ENCODE data around the gene ARHGEF33. TPM values are rescaled to one million over a fixed set of nuclear protein-coding genes. Genes with fewer than 3 reads are reported as not detected.

ARHGEF33 gene
- total RNA-seq, 1 experiment from 2014 or later: 0.04 TPM

DNA sequence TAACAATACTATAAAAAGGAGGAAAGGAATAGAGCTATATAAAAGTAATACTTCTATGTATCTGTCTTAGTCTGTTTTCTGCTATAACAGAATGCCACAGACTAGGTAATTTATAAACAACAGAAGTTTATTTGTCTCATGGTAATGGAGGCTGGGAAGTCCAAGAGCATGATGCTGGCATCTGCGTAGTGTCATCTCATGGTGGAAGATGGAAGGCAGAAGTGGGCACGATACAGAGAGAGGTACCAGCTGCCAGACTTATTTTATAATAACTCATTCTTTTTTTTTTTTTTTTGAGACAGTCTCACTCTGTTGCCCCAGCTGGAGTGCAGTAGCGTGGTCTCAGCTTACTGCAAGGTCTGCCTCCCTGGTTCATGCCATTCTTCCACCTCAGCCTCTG, 18.2 kb upstream of the ARHGEF33 start:
- no peak for DNase-seq
- Histone ChIP-seq H3K9me3 (ENCODE audit: low read length) (no peaks in the 10 kb centered on the region), H3K9me2 (replicated peaks; ENCODE audit: low read length) (no peaks in the 10 kb centered on the region), H3K4me3 (ENCODE audit: low read length) (no peak overlapping the region), H2AFZ (ENCODE audit: low read length) (no peak overlapping the region), H3K4me1 (ENCODE audit: insufficient read depth, low read length) (peaks cover 25% of the 10 kb centered on the region), H4K20me1 (ENCODE audit: low read length) (no peaks in the 10 kb centered on the region), H3K27me3 (ENCODE audit: low read length) (no peaks in the 10 kb centered on the region), H3K9ac (ENCODE audit: low read length) (no peak overlapping the region), H3K79me2 (ENCODE audit: low read length) (peaks cover 71% of the 10 kb centered on the region), H3K36me3 (ENCODE audit: low read depth, low read length) (peaks cover 5% of the 10 kb centered on the region; the same call in 1 of the 2 replicates), H3K27ac (ENCODE audit: low read length) (no peak overlapping the region), H3K4me2 (ENCODE audit: low read length) (no peak overlapping the region), H3F3A (ENCODE audit: low read length, unreplicated experiment) (peaks cover 5% of the 10 kb centered on the region)
- no TSS peak for BruUV-seq (replicated peaks)
- CTCF ChIA-PET: no interaction called here
- no peak for ATAC-seq
- POLR2A ChIA-PET (ENCODE audit: unreplicated experiment): no interaction called here
- intact Hi-C loops (cut with micrococcal nuclease): no loop called here
- no peak for TF ChIP-seq EZH2phosphoT487 (IDR thresholded peaks at IDR 0.05; ENCODE audit: borderline replicate concordance, low read length)

- POLR2A ChIA-PET (ENCODE audit: unreplicated experiment): no interaction called here
- H2AFZ ChIP-seq (ENCODE audit: low read length): no peak overlapping the region
- H4K20me1 ChIP-seq (ENCODE audit: low read length): no peaks in the 10 kb centered on the region
- no peaks in the 10 kb centered on the region for H3F3A ChIP-seq (ENCODE audit: low read length, unreplicated experiment)
- no peak for ATAC-seq
- no peaks in the 10 kb centered on the region for H3K27me3 ChIP-seq (ENCODE audit: low read length)
- CTCF ChIA-PET: interaction anchor here (0.7 kb wide), 1 partner anchor 74 kb away, joined by 8 read pairs; no protein-coding TSS in a partner anchor
- peaks cover 65% of the 10 kb centered on the region for H3K79me2 ChIP-seq (ENCODE audit: low read length)
- TF ChIP-seq CTCF (conservative IDR thresholded peaks at IDR 0.05; ENCODE audit: low read depth, low read length) (no peak), EZH2 (IDR thresholded peaks at IDR 0.05; ENCODE audit: low read length, unreplicated experiment) (no peak), EZH2phosphoT487 (IDR thresholded peaks at IDR 0.05; ENCODE audit: borderline replicate concordance, low read length) (no peak)
- no TSS peak for BruUV-seq (replicated peaks)
- H3K9me2 ChIP-seq (replicated peaks; ENCODE audit: low read length): no peaks in the 10 kb centered on the region
- H3K4me2 ChIP-seq (ENCODE audit: low read length): peak overlapping the region; percentile 45
- peaks cover 15% of the 10 kb centered on the region; the same call in 1 of the 2 replicates for H3K4me1 ChIP-seq (ENCODE audit: insufficient read depth, low read length)
- H3K9me3 ChIP-seq (ENCODE audit: low read length): no peaks in the 10 kb centered on the region
- intact Hi-C loops (cut with micrococcal nuclease): no loop called here
- no peaks in the 10 kb centered on the region; the same call in 1 of the 2 replicates for H3K36me3 ChIP-seq (ENCODE audit: low read depth, low read length)
- H3K9ac ChIP-seq (ENCODE audit: low read length): no peak overlapping the region
- H3K27ac ChIP-seq (ENCODE audit: low read length): no peak overlapping the region
- H3K4me3 ChIP-seq (ENCODE audit: low read length): no peak overlapping the region
- peak; percentile 74 for DNase-seq
These were observed 15.9 kb upstream of the ARHGEF33 start for GRCh38 chr2:38873763-38874162.

- BruUV-seq (replicated peaks): TSS peak; percentile 71
- Histone ChIP-seq H3K79me2 (ENCODE audit: low read length) (peaks cover 51% of the 10 kb centered on the region), H4K20me1 (ENCODE audit: low read length) (no peaks in the 10 kb centered on the region), H3K27me3 (ENCODE audit: low read length) (no peaks in the 10 kb centered on the region), H3F3A (ENCODE audit: low read length, unreplicated experiment) (no peaks in the 10 kb centered on the region), H3K9me2 (replicated peaks; ENCODE audit: low read length) (no peaks in the 10 kb centered on the region), H2AFZ (ENCODE audit: low read length) (peak overlapping the region; percentile 92), H3K27ac (ENCODE audit: low read length) (no peak overlapping the region), H3K4me1 (ENCODE audit: insufficient read depth, low read length) (peaks cover 15% of the 10 kb centered on the region; the same call in 1 of the 2 replicates), H3K4me2 (ENCODE audit: low read length) (peak overlapping the region; percentile 92), H3K9me3 (ENCODE audit: low read length) (no peaks in the 10 kb centered on the region), H3K4me3 (ENCODE audit: low read length) (peak overlapping the region; percentile 81), H3K9ac (ENCODE audit: low read length) (peak overlapping the region; percentile 77), H3K36me3 (ENCODE audit: low read depth, low read length) (no peaks in the 10 kb centered on the region; the same call in 1 of the 2 replicates)
- ATAC-seq (no peak; the same call in none of the 2 replicates), DNase-seq (peak; percentile 3)
- TF ChIP-seq EZH2 (IDR thresholded peaks at IDR 0.05; ENCODE audit: low read length, unreplicated experiment) (no peak), CTCF (conservative IDR thresholded peaks at IDR 0.05; ENCODE audit: low read depth, low read length) (no peak), EZH2phosphoT487 (IDR thresholded peaks at IDR 0.05; ENCODE audit: borderline replicate concordance, low read length) (no peak)
- intact Hi-C loops (cut with micrococcal nuclease): no loop called here
- CTCF ChIA-PET: interaction anchor here (1.1 kb wide), 1 partner anchor 10 kb away, joined by 4 read pairs; no protein-coding TSS in a partner anchor
- POLR2A ChIA-PET (ENCODE audit: unreplicated experiment): no interaction called here
These were observed 14.5 kb upstream of the ARHGEF33 start for GRCh38 chr2:38875227-38875575.

All from PC-3 (cell line).